Breast epithelium (tissue), 3 donors: ENCODE measurements around the gene LIMS1.
"Not testable (repeated sequence)": the region's sequence is repeated elsewhere in the genome, so short reads cannot be mapped to it uniquely, and the experiment has no call there.

Experiments
- POLR2A ChIP-seq: fragments of 450-650 bp; IDR thresholded peaks from one replicate; pipeline ENCODE4 v1.6.1; 2016; ENCODE audit warnings: antibody characterized with exemption, mild to moderate bottlenecking, moderate library complexity
- TF ChIP-seq, protein P1 (sequence below), 3 donors: fragments of 450-650 bp; IDR thresholded peaks; one replicate each; pipeline ENCODE4 v1.5.1; 2016 to 2017; ENCODE audit warnings: antibody characterized with exemption in 3 of 3, mild to moderate bottlenecking in 3 of 3, moderate library complexity in 3 of 3

DNA sequence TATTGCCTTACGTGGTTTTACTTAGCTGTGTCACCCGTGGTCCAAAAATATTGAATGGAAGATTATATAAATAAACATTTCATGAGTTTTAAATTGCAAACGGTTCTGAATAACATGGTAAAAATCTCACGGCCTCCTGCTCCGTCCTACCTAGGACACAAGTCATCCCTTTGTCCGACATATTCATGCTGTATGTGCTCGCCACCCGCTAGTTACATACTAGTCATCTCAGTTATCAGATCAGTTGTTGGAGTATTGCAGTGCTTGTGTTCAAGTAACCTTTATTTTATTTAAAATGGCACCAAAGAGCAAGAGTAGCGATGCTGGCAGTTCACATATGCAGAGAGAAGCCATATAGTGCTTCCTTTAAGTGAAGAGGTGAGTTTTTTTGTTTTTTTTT lies 191.8 kb downstream of the LIMS1 start:
- TF ChIP-seq, protein P1, sequence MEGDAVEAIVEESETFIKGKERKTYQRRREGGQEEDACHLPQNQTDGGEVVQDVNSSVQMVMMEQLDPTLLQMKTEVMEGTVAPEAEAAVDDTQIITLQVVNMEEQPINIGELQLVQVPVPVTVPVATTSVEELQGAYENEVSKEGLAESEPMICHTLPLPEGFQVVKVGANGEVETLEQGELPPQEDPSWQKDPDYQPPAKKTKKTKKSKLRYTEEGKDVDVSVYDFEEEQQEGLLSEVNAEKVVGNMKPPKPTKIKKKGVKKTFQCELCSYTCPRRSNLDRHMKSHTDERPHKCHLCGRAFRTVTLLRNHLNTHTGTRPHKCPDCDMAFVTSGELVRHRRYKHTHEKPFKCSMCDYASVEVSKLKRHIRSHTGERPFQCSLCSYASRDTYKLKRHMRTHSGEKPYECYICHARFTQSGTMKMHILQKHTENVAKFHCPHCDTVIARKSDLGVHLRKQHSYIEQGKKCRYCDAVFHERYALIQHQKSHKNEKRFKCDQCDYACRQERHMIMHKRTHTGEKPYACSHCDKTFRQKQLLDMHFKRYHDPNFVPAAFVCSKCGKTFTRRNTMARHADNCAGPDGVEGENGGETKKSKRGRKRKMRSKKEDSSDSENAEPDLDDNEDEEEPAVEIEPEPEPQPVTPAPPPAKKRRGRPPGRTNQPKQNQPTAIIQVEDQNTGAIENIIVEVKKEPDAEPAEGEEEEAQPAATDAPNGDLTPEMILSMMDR (IDR thresholded peaks at IDR 0.05) = not testable (repeated sequence)
- TF ChIP-seq POLR2A = not testable (repeated sequence)
